ENCODE data around the gene CD101. TPM values are rescaled to one million over a fixed set of nuclear protein-coding genes. Genes with fewer than 3 reads are reported as not detected.

CD101 gene
- total RNA-seq, 2 experiments from 2014 or later: 2.1 to 2.2 TPM

DNA sequence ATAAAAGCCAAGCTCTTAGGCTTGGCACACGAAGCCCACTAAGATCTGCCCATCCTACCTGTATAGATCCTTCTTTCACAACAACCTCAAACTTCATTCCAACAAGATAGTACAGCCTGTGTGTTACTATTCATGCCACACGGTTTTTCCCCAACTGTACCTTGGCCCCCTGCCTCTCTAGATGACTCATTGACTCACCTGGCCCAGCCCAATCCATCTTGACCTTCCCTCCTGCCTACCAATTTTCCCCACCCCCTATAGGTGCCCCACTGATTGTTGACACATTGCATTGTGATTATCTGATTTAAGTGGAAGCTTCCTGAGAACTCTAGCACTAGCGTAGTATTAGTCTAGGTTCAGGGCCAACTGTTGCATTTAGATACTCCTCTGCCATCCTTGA lies 2.0 kb upstream of the CD101 start:
- ATAC-seq (ENCODE audit: poor library complexity): no peak
- H3K27ac ChIP-seq (ENCODE audit: low read depth in 1 of 2, low read length in 2 of 2): no peak overlapping the region
- Mint-ChIP-seq H3K27ac (peak overlapping the region; percentile 76), H3K4me1 (ENCODE audit: low read depth) (peaks cover 42% of the 10 kb centered on the region), H3K36me3 (ENCODE audit: low read depth) (no peaks in the 10 kb centered on the region), H3K4me3 (no peak overlapping the region), H3K9me3 (peaks cover 3% of the 10 kb centered on the region), H3K27me3 (no peaks in the 10 kb centered on the region)
- TF ChIP-seq, protein P1, sequence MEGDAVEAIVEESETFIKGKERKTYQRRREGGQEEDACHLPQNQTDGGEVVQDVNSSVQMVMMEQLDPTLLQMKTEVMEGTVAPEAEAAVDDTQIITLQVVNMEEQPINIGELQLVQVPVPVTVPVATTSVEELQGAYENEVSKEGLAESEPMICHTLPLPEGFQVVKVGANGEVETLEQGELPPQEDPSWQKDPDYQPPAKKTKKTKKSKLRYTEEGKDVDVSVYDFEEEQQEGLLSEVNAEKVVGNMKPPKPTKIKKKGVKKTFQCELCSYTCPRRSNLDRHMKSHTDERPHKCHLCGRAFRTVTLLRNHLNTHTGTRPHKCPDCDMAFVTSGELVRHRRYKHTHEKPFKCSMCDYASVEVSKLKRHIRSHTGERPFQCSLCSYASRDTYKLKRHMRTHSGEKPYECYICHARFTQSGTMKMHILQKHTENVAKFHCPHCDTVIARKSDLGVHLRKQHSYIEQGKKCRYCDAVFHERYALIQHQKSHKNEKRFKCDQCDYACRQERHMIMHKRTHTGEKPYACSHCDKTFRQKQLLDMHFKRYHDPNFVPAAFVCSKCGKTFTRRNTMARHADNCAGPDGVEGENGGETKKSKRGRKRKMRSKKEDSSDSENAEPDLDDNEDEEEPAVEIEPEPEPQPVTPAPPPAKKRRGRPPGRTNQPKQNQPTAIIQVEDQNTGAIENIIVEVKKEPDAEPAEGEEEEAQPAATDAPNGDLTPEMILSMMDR (IDR thresholded peaks at IDR 0.05): no peak
- peaks cover 26% of the 10 kb centered on the region for H3K4me1 ChIP-seq (ENCODE audit: insufficient read depth, low read length)
- H3K27me3 ChIP-seq (ENCODE audit: control insufficient read depth in 1 of 2, insufficient read depth in 2 of 2, low read length in 2 of 2): no peaks in the 10 kb centered on the region
- H3K4me3 ChIP-seq (ENCODE audit: low read length): no peak overlapping the region
- no peaks in the 10 kb centered on the region for H3K36me3 ChIP-seq (ENCODE audit: insufficient read depth, low read length)
- no peaks in the 10 kb centered on the region for H3K9me3 ChIP-seq (ENCODE audit: control insufficient read depth in 1 of 2, insufficient read depth in 1 of 2, low read length in 2 of 2)
- ChIA-PET POLR2A (interaction anchor here (0.6 to 2.8 kb wide), 3 partner anchors 10 to 183 kb away, joined by 3 to 30 read pairs (median 6); no protein-coding TSS in a partner anchor), CTCF (no interaction called here)
- no peak for DNase-seq
- intact Hi-C loops (cut with DNase I, micrococcal nuclease): loop anchor here in 1 of 2 experiments (5.0 kb wide), 1 partner anchor 38 kb away; no protein-coding TSS in a partner anchor

- Histone ChIP-seq H3K27me3 (ENCODE audit: control insufficient read depth in 1 of 2, insufficient read depth in 2 of 2, low read length in 2 of 2) (no peaks in the 10 kb centered on the region), H3K9me3 (ENCODE audit: control insufficient read depth in 1 of 2, insufficient read depth in 1 of 2, low read length in 2 of 2) (no peaks in the 10 kb centered on the region), H3K4me3 (ENCODE audit: low read length) (no peak overlapping the region), H3K36me3 (ENCODE audit: insufficient read depth, low read length) (no peaks in the 10 kb centered on the region), H3K27ac (ENCODE audit: low read depth in 1 of 2, low read length in 2 of 2) (no peak overlapping the region), H3K4me1 (ENCODE audit: insufficient read depth, low read length) (peaks cover 26% of the 10 kb centered on the region)
- TF ChIP-seq, protein P1 (IDR thresholded peaks at IDR 0.05): no peak
- Mint-ChIP-seq H3K27me3 (no peaks in the 10 kb centered on the region), H3K36me3 (ENCODE audit: low read depth) (no peaks in the 10 kb centered on the region), H3K4me3 (no peak overlapping the region), H3K9me3 (peaks cover 3% of the 10 kb centered on the region), H3K4me1 (ENCODE audit: low read depth) (peaks cover 44% of the 10 kb centered on the region), H3K27ac (peak overlapping the region; percentile 76)
- POLR2A ChIA-PET: interaction anchor here (0.6 to 2.8 kb wide), 3 partner anchors 9 to 212 kb away, joined by 3 to 30 read pairs (median 6); no protein-coding TSS in a partner anchor
- no peak for ATAC-seq (ENCODE audit: poor library complexity)
- CTCF ChIA-PET: interaction anchor here (1.2 kb wide), 1 partner anchor 426 kb away, joined by 3 read pairs; no protein-coding TSS in a partner anchor
- intact Hi-C loops (cut with DNase I, micrococcal nuclease): loop anchor here in 1 of 2 experiments (2.0 kb wide), 1 partner anchor 13 kb away; no protein-coding TSS in a partner anchor
- DNase-seq: no peak
Measured at GRCh38 chr1:117000142-117000541, 1.4 kb upstream of the CD101 start.

DNA sequence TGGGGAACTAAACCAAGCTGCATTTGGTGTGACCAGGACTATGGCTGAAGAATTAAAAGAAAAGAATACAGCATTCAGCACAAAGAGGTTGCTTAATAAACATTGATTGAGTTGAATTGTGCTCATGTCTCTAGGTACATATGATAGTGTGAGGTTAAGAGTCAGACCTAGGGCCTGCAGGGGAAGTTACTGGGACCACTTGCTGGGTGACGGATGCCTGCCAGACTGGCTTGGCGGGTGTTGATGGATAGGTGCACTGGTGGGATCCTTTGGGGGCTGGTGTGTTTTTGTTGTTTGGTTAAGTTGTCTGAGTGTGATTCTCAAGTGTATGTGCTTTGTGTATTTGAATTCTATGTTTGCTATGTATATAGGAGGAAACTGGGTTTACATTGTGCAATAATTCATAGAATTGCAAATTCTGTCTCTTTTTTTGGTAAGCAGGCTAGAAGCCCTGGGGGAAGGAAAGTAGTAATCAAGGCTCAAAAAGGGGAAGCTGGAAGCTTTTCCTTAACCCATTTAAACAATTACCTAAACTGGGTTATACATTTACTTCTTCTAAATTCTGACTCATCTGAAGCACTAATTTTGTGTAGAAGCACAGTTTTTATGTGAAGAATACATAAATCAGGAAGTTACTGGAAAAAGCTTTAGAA lies 1.8 kb downstream of the CD101 start:
- Mint-ChIP-seq H3K4me3 (peak overlapping the region; percentile 62), H3K4me1 (ENCODE audit: low read depth) (peaks cover 72% of the 10 kb centered on the region), H3K27ac (peak overlapping the region; percentile 76), H3K9me3 (peaks cover 3% of the 10 kb centered on the region), H3K27me3 (no peaks in the 10 kb centered on the region), H3K36me3 (ENCODE audit: low read depth) (no peaks in the 10 kb centered on the region)
- intact Hi-C loops (cut with DNase I, micrococcal nuclease): no loop called here
- Histone ChIP-seq H3K9me3 (ENCODE audit: control insufficient read depth in 1 of 2, insufficient read depth in 1 of 2, low read length in 2 of 2) (no peaks in the 10 kb centered on the region), H3K36me3 (ENCODE audit: insufficient read depth, low read length) (no peaks in the 10 kb centered on the region), H3K27ac (ENCODE audit: low read depth in 1 of 2, low read length in 2 of 2) (no peak overlapping the region), H3K4me1 (ENCODE audit: insufficient read depth, low read length) (peaks cover 38% of the 10 kb centered on the region), H3K4me3 (ENCODE audit: low read length) (no peak overlapping the region), H3K27me3 (ENCODE audit: control insufficient read depth in 1 of 2, insufficient read depth in 2 of 2, low read length in 2 of 2) (no peaks in the 10 kb centered on the region)
- POLR2A ChIA-PET: interaction anchor here (2.2 kb wide), 1 partner anchor 16 kb away, joined by 11 read pairs; no protein-coding TSS in a partner anchor
- TF ChIP-seq, protein P1 (IDR thresholded peaks at IDR 0.05): no peak
- CTCF ChIA-PET: interaction anchor here (0.5 kb wide), 1 partner anchor 20 kb away, joined by 4 read pairs; no protein-coding TSS in a partner anchor
- DNase-seq: peak in 2 of 14 experiments; percentile 35 to 39
- no peak for ATAC-seq (ENCODE audit: poor library complexity)
